GM18526 (cell line): ENCODE data around the gene CBFB.

Experiments used
- POLR2A ChIP-seq: IDR thresholded peaks from 3 replicates; pipeline ENCODE4 v1.6.1; 2011; ENCODE audit not compliant: insufficient read length; ENCODE audit errors: extremely low read depth

CBFB gene

DNA sequence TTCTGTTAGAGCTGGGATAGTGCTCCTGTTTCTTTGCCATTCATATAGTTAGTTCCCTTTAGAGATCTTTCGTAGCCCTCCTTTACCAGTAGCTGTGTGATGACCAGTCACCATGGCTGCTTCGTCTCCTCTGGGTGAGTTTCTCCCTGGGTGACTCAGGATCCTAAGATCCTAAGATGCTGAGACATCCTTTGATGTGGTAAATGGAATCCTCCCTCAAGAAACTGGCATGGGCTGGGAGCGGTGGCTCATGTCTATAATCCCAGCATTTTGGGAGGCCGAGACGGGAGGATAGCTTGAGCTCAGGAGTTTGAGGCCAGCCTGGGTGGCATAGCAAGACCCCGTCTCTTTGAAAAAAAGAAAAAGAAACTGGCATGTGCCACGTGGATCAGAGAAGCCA lies 86.7 kb downstream of the CBFB start:
- no peak for TF ChIP-seq POLR2A

DNA sequence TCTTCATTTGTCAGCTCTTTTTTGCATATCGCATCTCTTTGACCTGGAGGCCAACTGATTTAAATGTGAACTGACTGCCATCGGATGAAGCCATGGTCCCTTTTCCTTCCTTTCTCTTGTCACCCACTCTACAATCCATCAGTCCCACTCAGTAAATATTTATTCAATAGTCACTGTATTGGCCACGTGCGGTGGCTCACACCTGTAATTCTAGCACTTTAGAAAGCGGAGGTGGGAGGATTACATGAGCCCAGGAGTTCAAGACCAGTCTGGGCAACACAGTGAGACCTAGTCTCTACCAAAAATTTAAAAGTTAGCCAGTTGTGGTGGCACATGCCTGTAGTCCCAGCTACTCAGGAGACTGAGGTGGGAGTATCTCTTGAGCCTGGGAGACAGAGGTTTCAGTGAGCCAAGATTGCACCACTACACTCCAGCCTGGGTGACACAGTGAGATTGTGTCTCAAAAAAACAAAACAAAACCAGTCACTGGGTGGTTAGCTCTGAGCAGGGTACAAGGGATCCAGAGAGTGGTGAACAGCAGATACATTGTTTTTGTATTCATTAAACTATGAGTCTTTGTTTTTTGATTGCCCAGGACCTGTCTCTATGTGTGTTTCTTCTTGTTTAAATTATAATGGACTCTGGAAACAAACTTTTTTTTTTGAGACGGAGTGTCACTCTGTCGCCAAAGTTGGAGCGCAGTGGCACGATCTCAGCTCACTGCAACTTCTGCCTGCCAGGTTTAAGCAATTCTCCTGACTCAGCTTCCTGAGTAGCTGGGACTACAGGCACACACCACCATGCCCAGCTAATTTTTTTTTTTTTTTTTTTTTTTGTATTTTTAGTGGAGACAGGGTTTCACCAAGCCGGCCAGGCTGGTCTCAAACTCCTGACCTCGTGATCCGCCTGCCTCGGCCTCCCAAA lies 87.7 kb downstream of the CBFB start:
- no peak for TF ChIP-seq POLR2A

DNA sequence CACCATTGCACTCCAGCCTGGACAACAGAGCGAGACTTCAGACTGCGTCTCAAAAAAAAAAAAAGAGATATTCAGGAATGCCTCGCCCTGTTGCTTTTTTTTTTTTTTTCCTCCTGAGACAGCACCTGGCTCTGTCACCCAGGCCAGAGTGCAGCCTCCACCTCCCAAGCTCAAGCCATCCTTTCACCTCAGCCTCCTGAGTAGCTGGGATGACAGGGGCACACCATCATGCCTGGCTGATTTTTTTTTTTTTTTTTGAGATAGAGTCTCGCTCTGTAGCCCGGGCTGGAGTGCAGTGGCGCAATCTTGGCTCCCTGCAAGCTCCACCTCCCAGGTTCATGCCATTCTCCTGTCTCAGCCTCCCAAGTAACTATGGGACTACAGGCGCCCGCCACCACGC lies 88.8 kb downstream of the CBFB start:
- no peak for TF ChIP-seq POLR2A

DNA sequence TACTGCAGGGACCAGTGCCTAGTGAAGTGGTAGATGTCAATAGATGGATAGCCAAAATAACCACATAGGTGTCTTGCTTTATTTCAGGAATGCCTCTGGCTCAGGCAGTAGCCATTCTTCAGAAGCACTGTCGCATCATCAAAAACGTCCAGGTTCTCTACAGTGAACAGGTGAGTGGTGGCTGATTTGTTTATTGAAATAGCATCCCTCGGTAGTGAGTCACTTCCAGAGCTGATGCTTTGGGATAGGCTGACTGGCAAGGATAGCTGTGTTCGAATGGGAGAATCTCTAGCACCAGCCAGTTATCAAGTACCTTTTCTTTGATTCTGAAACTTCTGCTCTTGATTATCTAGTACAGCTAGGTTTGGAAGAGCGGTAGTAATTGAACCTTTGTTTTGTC lies 91.1 kb downstream of the CBFB start:
- TF ChIP-seq POLR2A: no peak

DNA sequence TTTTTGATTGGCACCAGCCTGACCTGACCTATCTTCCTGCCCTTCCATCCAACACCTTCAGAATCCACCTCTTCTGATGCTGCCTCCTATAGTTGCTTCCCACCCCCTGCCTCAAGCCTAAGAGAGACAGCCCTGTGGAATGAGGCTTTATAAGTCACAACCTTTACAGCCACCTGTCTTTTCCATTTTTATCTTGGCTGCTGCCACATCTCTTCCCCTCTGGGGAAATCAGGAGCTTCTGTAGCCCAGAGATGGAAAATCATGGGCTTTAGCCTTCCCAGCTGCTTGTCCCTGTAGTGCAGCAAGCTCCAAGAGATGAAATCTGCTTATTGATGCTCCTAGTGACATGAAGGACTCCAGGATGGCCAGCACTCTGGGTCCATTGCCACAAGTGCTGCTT lies 99.5 kb downstream of the CBFB start:
- TF ChIP-seq POLR2A: no peak

DNA sequence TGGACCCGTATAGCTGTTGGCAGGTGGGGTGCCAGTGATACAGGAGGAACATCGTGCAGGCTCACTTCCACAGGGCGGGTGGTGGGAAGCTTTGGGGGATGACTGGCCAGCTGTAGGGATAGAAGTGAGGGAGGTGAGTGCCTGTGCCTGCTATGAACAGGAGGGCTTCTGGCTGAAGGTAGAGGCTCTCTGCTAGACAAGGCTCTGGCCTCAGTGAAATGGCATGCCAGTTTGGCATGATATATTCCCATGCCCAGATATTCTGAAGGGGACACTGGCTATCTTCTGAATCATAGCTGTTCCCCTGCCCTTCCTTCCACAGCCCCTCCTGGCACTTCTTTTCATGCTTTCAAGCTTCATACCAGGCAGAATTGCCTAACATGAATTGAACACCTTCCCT lies 99.9 kb downstream of the CBFB start:
- no peak for TF ChIP-seq POLR2A

DNA sequence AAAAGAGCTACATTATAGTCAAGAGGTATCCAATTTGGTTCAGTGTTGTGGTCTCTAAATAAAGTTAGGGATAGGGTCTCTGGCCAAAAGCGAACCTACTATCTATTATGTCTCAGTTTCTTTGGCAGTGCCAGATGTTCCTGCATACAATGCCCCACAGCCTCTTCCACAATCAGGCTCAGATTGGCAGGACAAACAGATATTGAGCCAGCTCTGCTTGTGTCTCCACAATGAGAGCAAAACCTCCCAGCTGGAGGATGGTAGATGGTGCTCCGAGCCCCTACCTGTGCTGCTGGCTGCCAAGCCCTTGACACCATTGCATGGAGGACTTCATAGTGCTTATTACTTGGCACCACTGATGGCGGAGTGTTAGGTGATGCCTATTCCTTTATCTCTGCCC lies 100.5 kb downstream of the CBFB start:
- TF ChIP-seq POLR2A: no peak

DNA sequence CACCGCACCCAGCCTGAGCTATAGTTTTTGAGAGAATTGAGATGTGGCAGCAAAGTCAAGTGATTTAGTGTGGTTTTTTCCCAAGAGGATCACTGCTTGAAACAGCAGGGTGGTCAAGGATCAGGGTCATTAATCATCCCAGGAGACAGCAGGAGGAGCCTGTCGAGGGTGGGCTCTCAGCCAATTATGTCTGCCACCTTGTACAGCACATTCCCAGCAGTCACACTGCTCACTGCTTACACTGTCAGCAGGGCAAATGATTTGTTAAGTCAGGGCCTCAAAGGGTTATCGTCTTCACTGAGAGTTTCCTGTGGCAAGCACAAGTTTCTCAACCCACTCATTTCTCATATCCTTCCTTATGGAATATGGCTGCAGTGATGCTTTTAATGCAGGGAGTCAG lies 108.7 kb downstream of the CBFB start:
- no peak for TF ChIP-seq POLR2A

DNA sequence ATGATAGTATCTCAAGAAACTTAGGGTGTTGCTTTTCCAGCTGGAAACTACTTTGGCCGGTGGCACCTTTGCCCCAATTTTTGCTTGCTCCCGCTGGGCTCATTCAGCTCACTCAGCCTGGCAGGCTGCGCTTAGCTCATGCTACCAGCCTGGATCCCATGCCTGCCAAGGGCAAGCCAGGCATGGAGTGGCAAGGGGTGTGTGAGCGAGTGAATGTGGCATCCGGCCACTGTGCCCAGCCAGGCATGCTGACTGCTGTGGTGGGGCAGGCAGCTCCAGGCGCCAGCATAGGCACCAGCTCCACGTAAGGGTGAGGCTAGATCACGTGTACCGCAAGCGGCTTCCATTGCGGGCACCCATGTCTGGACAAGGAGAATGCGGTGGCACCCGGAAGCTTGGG lies 112.4 kb downstream of the CBFB start:
- TF ChIP-seq POLR2A: no peak

DNA sequence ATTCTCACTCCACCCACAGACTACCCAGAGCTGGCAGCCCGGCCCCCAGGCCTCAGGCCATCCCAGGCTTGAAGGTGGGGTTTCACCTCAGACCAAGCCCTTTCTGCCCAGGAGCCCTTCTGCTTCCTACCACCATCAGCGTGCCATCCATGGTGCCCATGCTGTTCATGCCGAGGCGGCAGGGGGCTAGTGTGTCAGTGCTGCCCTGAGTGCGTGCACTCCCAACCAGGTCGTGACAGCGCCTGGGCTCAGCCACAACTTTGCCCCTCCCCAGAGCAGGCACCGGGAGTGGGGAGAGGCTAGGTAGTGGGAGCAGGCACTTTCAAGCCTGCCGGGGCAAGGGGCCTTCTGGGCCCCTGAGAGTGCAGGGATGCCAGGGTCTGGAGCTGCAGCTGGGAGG lies 113.4 kb downstream of the CBFB start:
- no peak for TF ChIP-seq POLR2A

DNA sequence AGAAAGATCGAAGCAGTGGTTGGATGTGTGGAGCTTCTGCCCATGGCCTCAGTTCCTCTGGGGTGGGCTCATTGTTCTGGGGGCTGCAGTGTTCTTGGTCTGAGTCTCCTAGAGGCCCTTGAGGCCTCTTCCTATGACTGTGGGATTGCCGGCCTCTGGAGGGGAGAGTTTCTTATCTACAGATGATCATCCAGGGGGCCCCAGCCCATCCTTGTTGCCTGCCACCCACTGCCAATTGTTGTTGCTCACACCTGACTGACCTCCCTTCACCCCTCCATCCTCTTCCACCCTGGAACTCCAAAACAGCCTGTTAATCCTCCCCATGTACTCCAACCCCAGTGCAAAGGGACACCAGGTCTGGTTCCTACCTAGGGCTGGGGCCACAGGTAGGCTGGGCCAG lies 116.0 kb downstream of the CBFB start:
- no peak for TF ChIP-seq POLR2A

DNA sequence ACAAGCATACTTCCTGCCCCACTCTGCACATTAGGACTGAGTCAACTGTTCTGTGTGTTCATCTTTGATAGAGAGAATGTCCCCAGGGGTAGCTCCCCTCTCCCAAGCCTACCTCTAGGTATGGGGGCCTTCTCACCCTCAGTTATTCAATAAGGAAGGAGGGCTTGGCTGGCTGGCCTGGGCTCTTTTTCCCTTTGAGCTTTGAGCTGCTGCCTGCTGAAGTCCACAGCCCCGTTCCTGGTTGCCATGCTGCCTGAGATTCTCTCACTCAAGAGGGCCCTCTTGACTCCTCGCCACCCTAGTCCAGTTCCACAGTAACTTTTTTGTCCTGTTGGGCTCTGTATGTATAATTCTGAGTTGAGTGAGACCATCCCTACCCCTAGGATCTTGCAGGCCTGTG lies 116.8 kb downstream of the CBFB start:
- TF ChIP-seq POLR2A: no peak

DNA sequence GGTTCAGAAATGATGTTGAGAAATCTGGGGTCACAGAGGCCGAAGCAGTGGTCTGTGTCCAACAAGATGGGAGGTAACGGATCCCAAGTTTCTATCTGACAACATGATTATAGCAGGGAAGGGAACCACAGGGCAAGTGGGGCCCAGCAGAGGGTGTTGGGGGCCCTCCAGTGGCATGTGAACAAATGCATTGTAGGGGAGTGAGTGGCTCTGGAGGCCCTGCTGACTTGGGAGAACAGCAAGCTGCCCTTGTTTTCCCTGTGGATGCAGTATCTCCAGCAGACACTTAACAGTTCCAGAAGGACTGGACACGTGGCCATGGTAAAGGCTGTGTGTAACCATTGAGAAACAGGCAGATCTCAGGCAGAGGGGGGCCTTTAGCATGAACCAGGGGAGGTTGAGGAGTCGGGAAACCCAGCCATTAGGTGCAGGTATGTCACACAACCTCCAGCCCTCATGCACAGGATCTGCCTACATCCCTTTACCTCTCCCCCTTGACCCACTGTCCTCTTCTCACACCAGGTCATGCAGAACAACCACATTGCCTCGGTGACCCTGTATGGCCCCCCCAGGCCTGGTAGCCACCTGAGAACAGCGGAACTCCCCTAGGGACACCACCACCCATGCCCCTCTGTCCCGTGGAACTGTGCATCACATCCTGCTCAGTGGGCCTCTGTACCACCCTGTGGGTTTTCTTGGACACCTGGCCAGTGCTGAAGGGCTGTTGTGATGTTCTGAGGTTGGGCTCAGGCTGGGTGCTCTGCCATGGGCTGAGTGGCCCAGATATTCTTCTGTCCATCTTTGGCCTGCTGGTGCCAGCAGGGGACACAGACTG lies 117.8 kb downstream of the CBFB start:
- no peak for TF ChIP-seq POLR2A

DNA sequence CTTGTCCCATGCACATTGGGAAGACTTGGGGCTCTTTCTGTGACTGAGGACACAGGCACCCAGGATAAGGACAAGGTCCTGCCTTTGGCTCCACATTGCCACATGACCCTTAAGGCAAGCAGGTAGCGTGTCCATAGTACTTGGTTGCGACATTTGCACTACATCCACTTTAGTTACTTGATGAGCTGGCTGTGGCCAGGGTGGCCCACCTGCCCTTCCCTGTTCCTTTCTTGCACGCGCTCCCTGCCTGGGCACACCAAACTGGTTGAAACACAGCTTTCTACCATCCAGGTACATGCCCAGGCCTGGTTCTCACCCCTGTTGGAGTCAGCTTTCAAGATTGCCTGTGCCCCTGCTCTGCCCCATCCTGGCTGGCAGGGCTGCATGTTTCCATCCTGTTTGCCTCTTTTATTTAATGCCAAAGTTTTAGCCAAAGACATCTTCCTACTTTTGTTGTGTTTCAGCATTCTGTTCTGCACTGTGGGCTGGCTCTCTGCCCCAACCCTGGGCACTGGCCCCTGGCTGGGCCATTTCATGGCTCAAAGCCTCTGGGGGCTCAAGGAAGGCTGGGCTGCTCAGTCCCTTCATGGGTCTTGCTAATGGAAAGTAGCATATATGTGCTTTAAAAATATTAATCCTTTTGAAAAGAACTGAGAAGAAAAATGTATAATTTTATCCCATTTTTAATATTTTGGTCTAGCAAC lies 118.6 kb downstream of the CBFB start:
- no peak for TF ChIP-seq POLR2A

DNA sequence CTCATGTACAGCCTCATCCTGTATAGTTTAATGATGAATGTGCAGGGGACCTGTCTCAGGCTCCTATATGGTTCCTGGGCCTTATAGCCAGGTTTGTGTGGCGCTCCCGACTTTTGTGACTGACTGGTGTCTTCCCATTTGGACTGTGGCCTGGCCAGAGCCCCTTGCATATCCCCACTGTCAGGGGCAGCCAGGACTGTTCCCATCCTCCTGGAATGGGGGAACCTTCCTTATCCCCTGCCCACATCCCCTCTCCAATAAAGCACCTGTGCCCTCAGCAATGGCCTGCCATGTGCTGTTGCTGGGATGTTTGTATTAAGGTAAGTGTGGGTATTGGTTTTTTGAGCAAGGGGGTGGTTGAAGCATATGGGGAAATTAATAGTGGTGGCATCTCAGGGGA lies 119.3 kb downstream of the CBFB start:
- TF ChIP-seq POLR2A: no peak
